NCI-H146 treated with DMSO at 0.1 percent for 48 hours (cell line): ENCODE measurements around the gene OPCML.

Source experiments
- DNase-seq: peaks from one replicate; lab custom pipeline; 2025; ENCODE audit not compliant: unreplicated experiment; lab: John Stamatoyannopoulos, UW

OPCML gene

GRCh38 chr11:133081730-133082452 is 450.4 kb downstream of the OPCML start:
- no peak for DNase-seq

DNA sequence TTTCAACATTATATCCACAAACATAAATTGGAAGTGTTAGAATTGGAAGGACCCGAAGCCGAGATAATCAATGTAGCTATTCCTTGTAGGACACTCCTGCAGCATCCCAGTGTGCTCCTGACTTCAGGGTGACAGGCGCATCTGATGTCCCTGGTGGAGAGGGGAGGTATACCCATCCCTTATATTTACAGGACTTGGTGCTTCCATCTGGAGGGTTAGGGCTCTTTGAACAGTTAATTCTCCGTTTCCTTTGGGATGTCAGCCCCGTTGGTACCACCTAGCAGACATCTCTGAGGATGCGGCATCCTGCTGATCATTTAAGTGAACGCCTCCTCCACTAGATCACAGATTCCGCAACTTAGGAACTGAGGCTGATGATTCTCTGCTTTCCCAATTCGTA is 451.3 kb downstream of the OPCML start:
- DNase-seq = no peak

GRCh38 chr11:133078591-133079404 is 453.5 kb downstream of the OPCML start:
- DNase-seq = no peak

- no peak for DNase-seq
These were observed 454.3 kb downstream of the OPCML start for GRCh38 chr11:133078012-133078411.

- DNase-seq = no peak
These were observed 456.9 kb downstream of the OPCML start for GRCh38 chr11:133075351-133075750.

DNA sequence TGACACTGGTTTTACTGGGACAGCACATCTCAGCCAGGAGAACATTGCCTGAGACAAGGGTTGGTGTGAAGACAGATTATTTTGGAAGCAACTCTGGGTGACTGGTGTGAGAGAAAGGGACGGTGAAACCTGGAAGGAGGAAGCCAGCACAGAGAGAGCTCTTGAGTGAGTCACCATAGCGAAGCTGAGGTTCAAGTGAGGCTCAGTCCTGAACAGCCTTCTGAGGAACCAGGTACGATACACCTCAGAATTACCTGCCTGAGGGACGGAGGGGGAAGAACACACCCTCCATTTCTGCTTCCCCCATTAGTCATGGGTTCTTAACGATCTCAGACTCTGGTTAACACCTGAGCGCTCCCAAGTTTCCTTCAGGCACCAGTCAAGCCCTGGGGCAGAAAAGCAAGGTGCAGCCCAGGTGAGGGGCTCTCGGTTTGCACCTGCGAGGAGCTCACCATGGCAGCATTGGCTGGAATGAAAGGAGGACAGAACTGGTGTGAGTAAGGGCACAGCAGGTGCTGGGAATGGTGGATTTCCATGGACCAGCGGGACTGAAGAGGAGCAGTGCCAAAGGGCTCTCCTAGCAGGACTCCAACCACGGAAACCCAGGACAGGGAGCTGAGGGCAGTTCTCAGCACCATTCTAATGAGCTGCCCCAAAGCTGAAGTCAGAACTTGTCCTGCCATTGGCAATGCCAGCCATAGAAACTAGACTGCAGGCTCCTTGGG is 459.3 kb downstream of the OPCML start:
- DNase-seq = no peak

- DNase-seq = no peak
These were observed 459.9 kb downstream of the OPCML start for GRCh38 chr11:133072378-133072777.

GRCh38 chr11:133070791-133071190 is 461.5 kb downstream of the OPCML start:
- no peak for DNase-seq

GRCh38 chr11:133070021-133070713 is 462.1 kb downstream of the OPCML start:
- DNase-seq = no peak

DNA sequence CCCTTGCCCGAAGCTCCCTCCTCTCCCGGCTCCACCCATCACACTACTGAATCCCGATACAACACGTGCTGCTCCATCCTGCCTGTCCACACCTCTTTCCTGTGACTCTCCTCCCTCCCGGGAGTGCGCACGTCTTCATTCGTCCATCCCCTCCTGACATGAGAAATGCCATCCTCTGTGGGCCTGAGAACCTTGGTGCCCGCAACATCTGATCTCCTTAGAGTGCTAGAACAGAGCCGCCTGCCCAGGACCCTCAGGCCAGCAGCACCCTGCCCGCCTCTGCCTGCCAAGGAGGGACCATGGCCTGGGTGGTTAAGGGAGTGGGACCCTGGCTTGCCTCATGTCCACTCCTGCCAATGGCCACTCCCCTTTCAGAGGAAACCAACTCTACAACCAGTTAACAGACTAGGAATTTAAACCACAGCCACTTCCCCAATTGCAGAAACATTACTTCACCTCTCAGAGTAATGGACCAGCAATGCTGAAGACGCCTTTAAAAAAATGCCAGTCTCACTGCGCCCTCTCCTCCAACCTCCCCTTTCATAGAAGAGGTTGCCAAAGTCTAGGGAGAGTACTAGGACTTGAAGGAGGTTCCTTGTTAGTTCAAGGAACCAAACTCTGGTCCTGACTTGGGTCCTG is 466.3 kb downstream of the OPCML start:
- DNase-seq = no peak

- no peak for DNase-seq
These were observed 467.3 kb downstream of the OPCML start for GRCh38 chr11:133064961-133065360.

GRCh38 chr11:133064152-133064877 is 468.0 kb downstream of the OPCML start:
- peak; percentile 44 for DNase-seq

DNA sequence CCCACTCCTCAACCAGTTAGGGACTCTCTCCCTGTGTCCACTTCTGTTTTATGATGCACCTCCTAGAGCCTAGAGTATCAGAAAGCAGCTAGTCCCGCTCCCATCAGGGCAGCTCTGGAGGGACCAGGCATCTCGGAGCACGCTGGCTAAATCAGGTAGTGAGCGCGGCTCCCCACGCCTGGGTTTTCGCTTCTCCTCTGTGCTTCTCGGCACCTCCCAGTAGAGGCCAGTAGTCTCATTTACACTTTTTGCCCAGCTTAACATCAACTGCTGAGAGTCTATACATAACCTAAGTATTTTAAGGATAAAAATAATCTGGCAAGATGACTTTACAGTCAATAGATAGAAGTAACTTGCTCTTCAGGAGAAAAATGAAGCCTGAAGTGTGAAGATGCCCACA is 473.8 kb downstream of the OPCML start:
- DNase-seq = no peak

DNA sequence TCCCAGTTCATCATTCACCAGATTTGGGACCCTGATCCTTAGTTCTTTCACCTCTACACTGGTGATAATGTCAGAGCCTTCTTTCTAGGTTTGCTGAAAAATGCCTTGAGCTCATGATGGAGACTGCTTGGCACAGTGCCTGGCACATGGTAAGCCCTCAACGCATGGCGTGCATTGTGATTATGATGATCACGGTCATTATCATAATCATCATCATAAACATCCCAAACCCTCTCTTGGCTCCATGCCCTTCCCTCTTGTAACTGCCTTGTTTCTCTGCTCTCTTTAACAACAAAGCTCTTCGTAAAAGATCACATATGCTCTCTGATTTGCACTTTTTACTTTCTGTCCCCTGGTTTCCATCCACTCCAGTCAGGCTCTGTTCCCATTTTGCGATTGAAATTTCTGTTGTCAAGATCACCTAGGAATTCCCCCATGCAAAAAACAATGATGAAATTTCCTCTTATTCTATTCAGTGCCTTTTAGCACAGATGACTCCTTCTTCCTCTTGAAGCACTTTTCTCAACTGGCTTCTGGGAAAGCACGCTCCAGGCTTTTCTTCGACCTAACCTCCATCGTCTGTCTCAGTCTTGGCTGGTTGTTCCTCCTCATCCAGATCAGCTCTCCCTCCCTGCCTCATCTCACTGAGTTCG is 479.1 kb downstream of the OPCML start:
- DNase-seq = no peak

- no peak for DNase-seq
These were observed 479.8 kb downstream of the OPCML start for GRCh38 chr11:133052537-133052936.

DNA sequence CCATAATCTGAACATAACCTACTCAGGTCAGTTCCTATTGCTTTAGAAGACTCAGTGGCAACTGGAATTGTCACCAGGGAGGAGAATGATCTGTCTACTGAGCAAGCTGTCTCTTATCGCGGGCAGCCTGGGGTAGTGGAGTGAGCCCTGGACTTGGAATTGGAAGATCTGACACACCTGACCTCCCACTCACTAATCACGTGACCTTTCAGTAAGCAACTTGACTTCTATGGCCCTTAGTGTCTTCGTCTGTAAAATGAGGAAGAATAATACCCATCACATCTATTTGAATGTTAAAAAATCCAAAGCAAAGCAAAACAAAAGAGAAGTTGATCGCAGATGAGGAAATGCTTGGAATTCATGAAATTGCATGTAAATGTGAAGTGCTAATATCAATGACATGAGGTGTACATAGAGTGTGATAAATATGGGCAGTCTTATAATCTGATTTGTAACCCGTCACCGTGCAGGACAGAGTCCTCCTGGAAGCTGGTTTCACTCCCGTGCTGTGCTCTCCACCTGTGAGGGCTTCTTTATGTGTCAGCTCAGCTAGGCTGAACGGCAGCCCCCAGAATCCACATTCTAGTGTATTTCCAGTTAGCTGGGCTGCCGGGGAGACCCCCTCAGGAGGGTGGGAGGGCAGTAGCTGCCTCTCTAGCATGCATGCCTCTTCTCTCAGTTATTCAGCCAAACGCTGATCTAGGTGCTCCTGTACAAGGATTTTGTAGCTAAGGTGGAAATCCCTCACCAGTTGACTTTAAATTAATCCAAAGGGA is 482.9 kb downstream of the OPCML start:
- no peak for DNase-seq

GRCh38 chr11:133048270-133048669 is 484.0 kb downstream of the OPCML start:
- no peak for DNase-seq

DNA sequence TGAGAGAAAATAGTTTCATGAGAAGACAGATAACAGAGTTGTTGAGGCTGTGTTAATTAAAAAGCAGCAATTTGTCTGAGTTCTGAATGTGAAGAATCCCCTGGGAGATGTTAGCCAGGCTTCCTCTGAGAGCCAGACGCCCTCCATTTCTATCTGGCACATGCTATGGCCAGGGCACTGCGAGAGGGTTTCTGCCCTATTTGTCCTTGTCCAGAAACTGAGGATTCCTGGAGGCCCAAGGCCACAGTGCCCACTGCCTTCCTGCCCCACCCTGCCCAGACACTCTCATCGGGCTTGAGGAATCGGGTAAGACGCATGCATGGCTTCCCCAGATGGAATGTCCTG is 484.6 kb downstream of the OPCML start:
- DNase-seq = no peak
